ENCODE measurements around the gene RYR1.
"Not testable (repeated sequence)": the region's sequence is repeated elsewhere in the genome, so short reads cannot be mapped to it uniquely, and the experiment has no call there.

- not testable (repeated sequence) for TF ChIP-seq POLR2AphosphoS5 (IDR thresholded peaks at IDR 0.05; ENCODE audit: low read depth, low read length); POLR2A (IDR thresholded peaks at IDR 0.05; ENCODE audit: borderline replicate concordance, extremely low read depth, insufficient read depth, insufficient read length); CTCF (IDR thresholded peaks at IDR 0.05 in 2 of 3, conservative IDR thresholded peaks at IDR 0.05 in 1 of 3; ENCODE audit: borderline replicate concordance in 1 of 3, insufficient read depth in 1 of 3, low read depth in 2 of 3, low read length in 2 of 3); REST (IDR thresholded peaks at IDR 0.05; ENCODE audit: low read depth); FOSL1 (IDR thresholded peaks at IDR 0.05; ENCODE audit: low read depth)
These were observed 6.3 kb upstream of the RYR1 start for GRCh38 chr19:38427035-38427677.

Measured in HCT116 (cell line).